ENCODE data around the gene ARHGEF6.

The ARHGEF6 gene

DNA sequence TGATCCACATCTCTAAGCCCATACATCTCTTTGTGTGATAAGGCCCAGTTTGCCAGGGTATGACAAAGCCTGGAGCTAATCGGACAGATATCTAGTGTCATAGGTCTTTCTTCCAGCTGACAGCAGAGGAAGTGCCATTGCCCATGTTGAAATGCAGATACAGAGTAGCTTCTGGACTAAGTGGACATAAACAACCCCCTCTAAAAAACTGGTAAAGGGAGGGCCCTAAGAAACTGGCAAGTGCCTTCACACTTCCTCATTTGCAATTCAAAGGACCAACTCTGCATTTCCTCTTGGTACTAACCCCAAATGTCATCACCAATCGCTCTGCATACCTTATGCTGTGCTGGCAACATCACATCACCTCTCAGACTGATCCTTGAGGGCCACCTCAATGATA is 20.8 kb downstream of the ARHGEF6 start:
- H3K9me3 ChIP-seq (ENCODE audit: control insufficient read depth, insufficient read depth, low read depth, low read length): no peaks in the 10 kb centered on the region
- CTCF ChIA-PET: no interaction called here
- H3K4me1 ChIP-seq (ENCODE audit: control insufficient read depth, insufficient read depth, low read length): no peaks in the 10 kb centered on the region
- POLR2A ChIA-PET: interaction anchor here (1.3 kb wide), 1 partner anchor 121 kb away, joined by 3 read pairs; the partner anchor contains the start of gene RBMX
- no peak for TF ChIP-seq ZNF37A (tag by site-specific recombination; IDR thresholded peaks at IDR 0.05)
- no peak for TF ChIP-seq ZNF792 (tag by site-specific recombination; IDR thresholded peaks at IDR 0.05)
- TF ChIP-seq ZNF311 (tag by site-specific recombination; IDR thresholded peaks at IDR 0.05; ENCODE audit: borderline replicate concordance): no peak
- no peak overlapping the region for H3K4me3 ChIP-seq (ENCODE audit: low read depth, low read length)
- no peak overlapping the region for H3K27ac ChIP-seq (ENCODE audit: extremely low read depth, low read depth, low read length)
- no peaks in the 10 kb centered on the region for H3K36me3 ChIP-seq (ENCODE audit: control insufficient read depth in 2 of 2, insufficient read depth in 1 of 2, low read length in 2 of 2)

GRCh38 chrX:136755411-136755810 is 25.3 kb downstream of the ARHGEF6 start:
- POLR2A ChIA-PET: no interaction called here
- Histone ChIP-seq H3K27ac (ENCODE audit: extremely low read depth, low read depth, low read length) (no peak overlapping the region), H3K4me1 (ENCODE audit: control insufficient read depth, insufficient read depth, low read length) (no peaks in the 10 kb centered on the region)

DNA sequence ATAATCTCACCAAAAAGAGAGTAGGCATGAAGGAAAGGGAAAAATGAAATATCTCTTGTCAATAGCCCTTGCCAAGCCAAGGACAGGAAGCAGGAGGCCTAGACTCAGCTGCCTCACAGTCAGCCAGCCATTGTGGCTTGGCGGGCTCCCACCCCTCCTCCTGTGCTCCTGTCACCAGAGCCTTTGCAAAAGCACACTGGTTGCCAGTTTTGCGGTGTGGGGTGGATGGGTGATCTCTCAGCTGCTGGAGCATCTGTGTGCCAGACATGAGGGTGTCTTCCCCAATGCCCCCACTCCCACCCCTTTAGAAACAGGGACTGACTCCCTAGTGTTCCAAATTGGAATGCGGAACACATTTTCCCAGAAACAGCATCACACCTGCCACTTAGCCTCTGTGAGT is 26.1 kb downstream of the ARHGEF6 start:
- H3K4me1 ChIP-seq (ENCODE audit: control insufficient read depth, insufficient read depth, low read length): no peaks in the 10 kb centered on the region
- H3K27ac ChIP-seq (ENCODE audit: extremely low read depth, low read depth, low read length): no peak overlapping the region
- TF ChIP-seq GLI2 (tag by site-specific recombination; IDR thresholded peaks at IDR 0.05; ENCODE audit: borderline replicate concordance, low read depth) (no peak), ZNF658 (tag by site-specific recombination; IDR thresholded peaks at IDR 0.05) (no peak), OSR2 (tag by site-specific recombination; IDR thresholded peaks at IDR 0.05) (no peak), ZBTB17 (tag by site-specific recombination; IDR thresholded peaks at IDR 0.05) (no peak), MEIS1 (CRISPR knock-in tag; IDR thresholded peaks at IDR 0.05; ENCODE audit: borderline replicate concordance) (no peak), ZNF23 (tag by site-specific recombination; IDR thresholded peaks at IDR 0.05; ENCODE audit: borderline replicate concordance) (no peak), ZNF354C (tag by site-specific recombination; IDR thresholded peaks at IDR 0.05; ENCODE audit: borderline replicate concordance, low read depth) (no peak), EGR2 (tag by site-specific recombination; IDR thresholded peaks at IDR 0.05; ENCODE audit: low read depth) (no peak), ZNF596 (tag by site-specific recombination; IDR thresholded peaks at IDR 0.05) (no peak), ZNF624 (tag by site-specific recombination; IDR thresholded peaks at IDR 0.05) (no peak), ZNF266 (tag by site-specific recombination; IDR thresholded peaks at IDR 0.05; ENCODE audit: low read depth) (no peak), ZXDB (tag by site-specific recombination; IDR thresholded peaks at IDR 0.05) (no peak)
- H3K9me3 ChIP-seq (ENCODE audit: control insufficient read depth, insufficient read depth, low read depth, low read length): no peaks in the 10 kb centered on the region
- H3K4me3 ChIP-seq (ENCODE audit: low read depth, low read length): no peak overlapping the region
- H3K36me3 ChIP-seq (ENCODE audit: control insufficient read depth in 2 of 2, insufficient read depth in 1 of 2, low read length in 2 of 2): no peaks in the 10 kb centered on the region
- ChIA-PET CTCF (interaction anchor here (0.7 kb wide), 1 partner anchor 253 kb away, joined by 4 read pairs; no protein-coding TSS in a partner anchor), POLR2A (interaction anchor here (0.7 kb wide), 1 partner anchor 1457 kb away, joined by 3 read pairs; no protein-coding TSS in a partner anchor)

More at GRCh38 chrX:136755411-136755810, 25.3 kb downstream of the ARHGEF6 start:
- CTCF ChIA-PET: interaction anchor here (0.6 to 0.7 kb wide), 2 partner anchors 47 to 252 kb away, joined by 3 to 4 read pairs; no protein-coding TSS in a partner anchor
- Histone ChIP-seq H3K9me3 (ENCODE audit: control insufficient read depth, insufficient read depth, low read depth, low read length) (no peaks in the 10 kb centered on the region), H3K36me3 (ENCODE audit: control insufficient read depth in 2 of 2, insufficient read depth in 1 of 2, low read length in 2 of 2) (no peaks in the 10 kb centered on the region), H3K4me3 (ENCODE audit: low read depth, low read length) (no peak overlapping the region)
- TF ChIP-seq ZNF561 (tag by site-specific recombination; IDR thresholded peaks at IDR 0.05; ENCODE audit: borderline replicate concordance) (no peak), ZNF585B (tag by site-specific recombination; IDR thresholded peaks at IDR 0.05) (no peak), SCRT2 (tag by site-specific recombination; IDR thresholded peaks at IDR 0.05) (peak; percentile 76; the same call in 1 of the 2 replicates), SCRT1 (tag by site-specific recombination; IDR thresholded peaks at IDR 0.05; ENCODE audit: borderline replicate concordance) (peak; percentile 14; the same call in 1 of the 2 replicates)

GRCh38 chrX:136752796-136753195 is 27.9 kb downstream of the ARHGEF6 start:
- H3K27ac ChIP-seq (ENCODE audit: extremely low read depth, low read depth, low read length): no peak overlapping the region
- no peaks in the 10 kb centered on the region for H3K4me1 ChIP-seq (ENCODE audit: control insufficient read depth, insufficient read depth, low read length)
- TF ChIP-seq ZNF114 (tag by site-specific recombination; IDR thresholded peaks at IDR 0.05): no peak
- no peaks in the 10 kb centered on the region for H3K36me3 ChIP-seq (ENCODE audit: control insufficient read depth in 2 of 2, insufficient read depth in 1 of 2, low read length in 2 of 2)
- ChIA-PET CTCF (interaction anchor here (0.7 to 2.7 kb wide), 7 partner anchors 9 to 128 kb away, joined by 3 to 6 read pairs (median 3); partner anchors contain the start of gene RBMX), POLR2A (interaction anchor here (1.8 kb wide), 1 partner anchor 127 kb away, joined by 8 read pairs; the partner anchor contains the start of gene RBMX)
- no peak overlapping the region for H3K4me3 ChIP-seq (ENCODE audit: low read depth, low read length)
- no peaks in the 10 kb centered on the region for H3K9me3 ChIP-seq (ENCODE audit: control insufficient read depth, insufficient read depth, low read depth, low read length)

Measured in HEK293 (cell line).